IPS-NIHi7 (cell line): ENCODE results near the gene GLYATL1.

Source experiments
- DNase-seq: peaks from one replicate; pipeline ENCODE4 v3.0.0; 2012; ENCODE audit warnings: mixed read lengths; ENCODE audit errors: extremely low spot score

The GLYATL1 gene

DNA sequence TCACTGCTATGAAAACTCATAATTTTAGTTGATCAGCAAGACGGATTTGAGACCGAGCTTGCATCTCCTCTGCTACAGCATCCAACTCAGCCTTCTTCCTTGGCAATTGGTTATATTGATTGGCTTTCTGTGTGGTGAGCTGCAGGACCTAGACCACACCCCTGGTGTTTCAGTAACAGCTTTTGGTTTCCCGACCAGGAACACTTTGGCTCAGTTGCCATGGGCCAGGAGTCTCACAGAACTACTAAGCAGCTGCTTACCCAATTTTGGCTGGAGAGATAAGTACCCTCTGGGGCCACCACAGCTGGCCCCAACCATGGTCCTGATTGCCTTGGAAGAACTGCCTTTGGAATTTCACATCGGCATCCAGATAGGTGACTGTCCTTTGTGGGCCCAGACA lies at the start of gene GLYATL1:
Gene GLYATL1, plus strand, starts transcription at position 212 of the 400 bp plus-strand sequence. CDS start 7,600 bp downstream, outside the sequence.
- DNase-seq, result no peak

GRCh38 chr11:58893899-58894298 lies 45.4 kb upstream of the GLYATL1 start:
- DNase-seq, result no peak

DNA sequence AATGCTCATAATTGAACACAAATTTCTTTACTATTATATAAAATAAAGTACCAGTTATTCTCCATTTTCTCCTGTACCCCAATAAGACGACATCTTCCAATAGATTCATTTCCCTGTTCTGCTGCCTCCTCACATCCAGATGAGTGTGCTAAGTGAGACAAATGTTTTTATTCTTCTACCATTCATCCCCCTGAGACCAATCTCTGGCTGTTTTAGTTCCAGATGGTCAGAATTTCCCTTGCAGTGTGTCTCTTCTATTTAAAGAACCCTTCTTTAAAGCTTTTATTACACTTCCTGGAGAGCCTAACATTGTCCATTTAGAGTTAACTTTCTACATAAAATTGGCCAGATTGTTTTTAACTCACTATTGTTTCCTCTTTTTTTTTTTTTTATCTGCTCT lies 41.2 kb upstream of the GLYATL1 start:
- no peak for DNase-seq

GRCh38 chr11:58900479-58901420 lies 38.5 kb upstream of the GLYATL1 start:
- peak; percentile 83 for DNase-seq

DNA sequence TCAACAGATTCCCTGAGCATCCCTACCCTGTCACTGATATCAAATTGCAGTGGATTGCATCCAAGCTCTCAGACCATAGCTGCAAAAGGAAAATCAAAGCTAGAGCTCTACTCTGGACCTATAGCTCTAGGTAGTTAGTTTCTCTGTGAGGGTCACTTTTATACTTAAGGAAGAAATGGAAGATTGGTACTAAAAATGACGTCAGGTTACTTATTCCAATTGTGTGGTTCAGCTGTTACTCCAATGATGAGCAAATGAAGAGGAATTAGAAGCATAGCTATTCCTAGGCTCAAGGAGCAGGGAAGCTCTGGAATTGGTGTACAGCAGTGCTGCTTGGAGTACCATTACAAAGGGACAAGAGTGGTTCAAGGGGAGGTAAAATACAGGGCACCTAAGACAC lies 36.4 kb upstream of the GLYATL1 start:
- DNase-seq, result no peak

DNA sequence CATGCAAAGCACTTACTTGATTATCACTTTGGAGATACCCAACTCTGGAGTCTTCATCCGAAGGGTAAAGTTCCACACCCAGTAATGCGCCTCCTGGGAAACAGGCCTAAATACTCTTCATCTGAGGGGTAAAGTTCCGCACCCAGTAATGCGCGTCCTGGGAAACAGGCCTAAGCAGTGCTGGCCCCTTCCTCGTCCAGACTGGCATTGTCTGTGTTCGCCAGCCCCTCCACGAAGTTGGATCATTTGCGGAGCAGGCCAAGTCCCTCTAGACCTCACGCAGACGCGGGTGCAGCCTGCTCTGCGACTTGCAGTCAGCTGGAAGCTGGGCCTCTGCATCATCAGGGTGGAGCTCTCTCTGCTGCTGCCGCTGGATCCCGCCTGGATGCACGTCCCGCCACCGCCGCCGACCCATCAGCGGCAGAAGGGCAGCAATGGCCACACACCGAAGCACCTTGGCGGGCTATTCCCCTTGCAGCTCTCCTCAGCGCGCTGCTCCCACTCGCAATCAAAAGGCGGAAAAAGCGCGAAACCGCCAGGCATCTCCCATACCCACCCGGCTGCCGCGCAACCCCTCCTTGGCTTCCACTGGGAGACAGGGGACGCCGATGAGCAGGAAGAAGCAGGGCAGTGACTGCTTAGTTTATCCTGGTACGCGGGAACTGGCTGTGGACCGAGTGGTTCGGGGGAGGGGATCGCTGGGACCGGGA lies 34.1 kb upstream of the GLYATL1 start:
- peak; percentile 47 for DNase-seq

DNA sequence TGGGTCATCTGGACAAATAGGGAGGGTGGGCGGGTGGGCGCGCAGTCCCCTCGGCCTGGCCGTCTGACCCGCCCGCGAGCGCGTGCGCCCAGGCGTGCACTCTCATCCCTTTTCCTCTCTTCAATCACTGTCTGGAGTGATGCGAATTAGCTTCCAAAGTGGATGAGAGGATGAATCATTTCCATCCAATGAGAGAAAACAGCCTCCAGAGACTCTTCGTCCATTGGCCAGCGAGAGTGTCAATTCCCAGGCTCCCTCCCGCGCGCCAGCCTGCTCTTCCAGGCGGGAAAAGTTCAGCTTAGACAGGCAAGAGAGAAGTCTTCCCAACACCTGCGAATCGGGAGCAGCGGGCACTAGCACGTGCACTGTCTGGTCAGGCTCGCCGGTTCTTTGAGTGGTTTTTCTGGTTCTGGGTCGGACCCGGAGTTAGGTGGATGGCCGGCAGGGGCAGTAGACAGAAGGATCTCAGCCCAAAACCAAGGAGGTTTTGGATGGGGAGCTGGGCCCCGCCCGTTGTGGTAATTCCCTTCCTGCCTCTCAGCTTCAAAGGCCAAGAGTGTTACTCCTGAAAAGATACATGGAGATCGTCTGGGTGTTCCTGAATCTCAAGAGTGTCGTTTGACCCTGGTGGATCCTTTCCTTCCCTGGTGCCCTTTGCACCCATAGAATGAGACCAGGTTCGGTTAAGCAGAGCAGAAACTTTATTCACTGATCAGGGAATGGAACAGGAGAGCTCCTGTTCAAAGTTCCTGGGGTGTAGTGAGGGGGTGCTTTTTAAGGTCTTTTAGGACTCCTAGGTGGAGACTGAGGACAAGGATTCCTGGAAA lies 33.4 kb upstream of the GLYATL1 start:
- peak; percentile 88 for DNase-seq

- DNase-seq, result no peak
Observed at GRCh38 chr11:58907780-58908179, 31.5 kb upstream of the GLYATL1 start.

- no peak for DNase-seq
Observed at GRCh38 chr11:58912124-58912523, 27.2 kb upstream of the GLYATL1 start.

DNA sequence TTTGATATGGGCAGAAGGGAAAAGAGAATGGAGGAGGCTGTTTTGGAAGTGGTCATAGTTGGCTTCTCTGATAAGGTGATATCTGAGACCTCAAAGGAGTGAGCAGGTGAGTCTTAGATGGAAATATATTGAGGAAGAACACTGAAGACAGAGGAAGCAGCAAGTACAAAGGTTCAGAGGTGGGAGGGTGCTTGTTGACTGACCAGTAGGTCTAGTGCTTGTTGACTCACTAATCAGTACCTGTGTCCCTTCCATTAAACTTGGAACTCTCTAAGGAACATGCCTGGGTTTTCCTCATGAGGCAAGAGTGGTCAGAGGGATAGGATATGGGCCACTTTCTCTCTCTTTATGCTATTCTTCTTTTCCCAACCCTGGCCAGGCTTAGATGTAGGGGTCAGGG lies 25.6 kb upstream of the GLYATL1 start:
- no peak for DNase-seq

- no peak for DNase-seq
Observed at GRCh38 chr11:58914821-58915543, 24.3 kb upstream of the GLYATL1 start.

- no peak for DNase-seq
Observed at GRCh38 chr11:58916637-58917036, 22.7 kb upstream of the GLYATL1 start.

DNA sequence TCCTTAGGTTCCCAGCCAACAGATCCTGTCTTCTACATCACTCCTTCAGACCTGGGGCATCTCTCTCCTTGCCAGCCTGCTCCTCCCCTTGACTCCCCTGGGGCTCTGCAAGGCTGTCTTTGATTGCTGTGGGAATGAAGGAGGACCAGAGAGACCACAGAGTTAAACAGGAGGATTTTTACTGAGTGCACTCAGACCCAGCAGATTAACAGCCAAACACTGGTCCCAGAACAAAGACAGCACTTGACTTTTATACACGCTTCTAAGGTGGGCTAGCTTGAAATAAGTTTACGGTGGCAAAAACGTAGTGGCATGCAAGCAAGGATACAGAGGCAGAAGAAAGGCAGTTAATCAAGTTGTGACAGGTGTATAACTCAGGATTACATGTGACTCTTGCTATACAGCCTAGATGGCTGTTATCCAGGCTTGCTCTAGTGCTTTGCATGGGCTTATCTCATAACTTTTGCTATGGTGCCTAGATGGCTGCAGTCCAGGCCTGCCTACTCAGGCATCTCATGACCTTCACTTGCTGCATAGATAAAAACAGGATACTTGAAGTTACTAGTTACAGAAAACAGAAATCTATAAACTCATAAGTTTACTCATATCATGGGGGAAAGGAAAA lies 22.0 kb upstream of the GLYATL1 start:
- DNase-seq, result no peak

- DNase-seq, result no peak
Observed at GRCh38 chr11:58919561-58919960, 19.7 kb upstream of the GLYATL1 start.

DNA sequence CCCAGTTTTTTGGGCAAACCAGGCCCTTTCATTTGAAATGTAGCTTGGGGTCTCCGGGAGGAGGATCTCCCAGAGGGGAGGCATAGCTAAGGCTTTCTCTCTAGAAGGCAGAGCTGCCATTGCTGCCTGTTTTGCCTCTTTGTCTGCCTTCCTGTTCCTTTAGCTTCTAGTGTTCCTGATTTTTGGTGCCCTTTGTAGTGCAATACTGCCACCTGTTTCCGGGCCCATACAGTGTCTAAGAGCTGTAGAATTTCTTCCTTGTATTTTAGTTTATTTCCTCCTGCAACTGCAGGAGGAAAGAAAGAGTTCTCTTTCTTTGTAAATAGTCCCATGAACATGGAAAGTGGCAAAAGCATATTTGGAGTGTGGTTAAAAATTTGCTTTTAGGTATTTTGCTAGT lies 19.3 kb upstream of the GLYATL1 start:
- no peak for DNase-seq

GRCh38 chr11:58921778-58922390 lies 17.4 kb upstream of the GLYATL1 start:
- DNase-seq, result no peak

DNA sequence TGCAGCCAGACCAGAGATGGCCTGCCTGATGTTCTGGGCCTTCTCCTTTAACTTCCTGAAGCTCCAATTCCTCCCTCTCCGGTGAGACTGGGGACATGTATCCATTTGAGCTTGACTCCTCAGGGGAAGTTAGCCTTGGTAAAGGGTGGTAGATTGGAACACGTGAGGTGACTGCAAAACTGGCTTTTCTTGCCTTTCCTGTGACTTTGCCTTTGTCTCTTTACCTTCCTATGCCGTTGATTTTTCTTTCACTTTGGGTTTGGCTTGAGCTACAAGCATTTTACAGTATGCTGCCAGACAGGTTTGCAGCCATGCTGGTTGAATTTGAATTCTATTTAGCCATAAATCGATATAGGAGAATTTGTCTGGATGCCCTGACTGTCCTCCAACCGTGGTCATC lies 16.8 kb upstream of the GLYATL1 start:
- no peak for DNase-seq

GRCh38 chr11:58923300-58923788 lies 15.9 kb upstream of the GLYATL1 start:
- DNase-seq, result peak; percentile 53

DNA sequence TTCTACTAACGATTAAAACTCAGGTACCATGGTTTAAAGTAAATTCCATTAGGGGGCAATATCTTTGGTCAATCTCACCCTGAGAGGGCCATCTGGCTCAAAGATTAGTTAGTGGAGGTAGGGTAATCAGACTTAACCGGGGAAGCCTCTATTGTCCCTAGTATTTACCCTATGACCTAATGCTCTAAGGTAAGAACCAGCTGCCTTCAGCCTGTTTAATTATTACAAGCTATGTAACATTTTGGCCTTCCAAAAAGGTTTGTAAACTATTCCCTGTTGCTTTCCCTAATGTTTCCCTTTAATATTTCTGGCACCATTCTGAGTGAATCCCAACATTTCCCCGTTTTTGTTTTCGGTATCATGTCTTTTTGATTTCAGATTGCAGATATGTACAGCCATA lies 15.1 kb upstream of the GLYATL1 start:
- no peak for DNase-seq

DNA sequence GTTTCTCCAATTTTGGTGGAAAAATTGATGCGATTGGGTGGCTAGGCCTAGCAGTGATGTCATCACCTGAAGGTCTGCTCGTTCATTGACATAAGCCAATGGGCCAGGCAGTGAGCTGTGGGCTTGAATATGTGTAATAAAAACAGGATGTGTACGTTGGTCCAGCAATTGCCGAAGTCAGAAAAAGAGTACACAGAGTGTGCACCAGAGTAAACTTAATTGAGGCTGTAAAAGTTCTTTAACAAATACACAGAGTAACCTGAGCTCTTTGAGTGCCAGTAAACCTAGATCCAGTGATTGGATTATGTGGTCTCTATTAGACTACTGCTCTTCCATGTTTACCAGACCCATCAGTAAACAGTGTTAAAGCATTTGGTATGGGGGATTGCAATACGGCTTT lies 13.0 kb upstream of the GLYATL1 start:
- no peak for DNase-seq
